Kidney epithelial cell (primary cell): Measurements from ENCODE around the gene MORN1. TPM values are rescaled to one million over a fixed set of nuclear protein-coding genes. Genes with fewer than 3 reads are reported as not detected.
"Not testable (repeated sequence)": the region's sequence is repeated elsewhere in the genome, so short reads cannot be mapped to it uniquely, and the experiment has no call there.

ENCODE experiments used
- DNase-seq: peaks from one replicate; pipeline ENCODE4 v3.0.0-alpha.2; 2010; ENCODE audit warnings: low read depth
- H3K27me3 ChIP-seq: 2 replicates; pipeline ENCODE4 v1.6.0; 2011; ENCODE audit warnings: low read length; ENCODE audit not compliant: control insufficient read depth, insufficient read depth
- H3K36me3 ChIP-seq: 2 replicates; pipeline ENCODE4 v1.5.1; 2011; ENCODE audit warnings: low read length; ENCODE audit not compliant: control insufficient read depth, insufficient read depth
- H3K4me3 ChIP-seq: 2 replicates; pipeline ENCODE4 v1.5.1; 2011; ENCODE audit warnings: low read depth, mild to moderate bottlenecking, control low read depth, low read length
- total RNA-seq: library from RNA; depleted of rRNA; stranded (reverse); fragments of >200 nt; gene quantifications from 2 replicates; pipeline ENCODE4 v1.2.3, GENCODE V29; 2015
- TF ChIP-seq, protein P1 (sequence below): IDR thresholded peaks from 2 replicates; pipeline ENCODE4 v1.5.1; 2011; ENCODE audit warnings: mild to moderate bottlenecking, moderate library complexity, low read length, control low read depth, inconsistent platforms; ENCODE audit not compliant: insufficient read depth, poor library complexity, severe bottlenecking

MORN1 gene
- total RNA-seq, 1 donor from 2014 or later = 8.4 TPM

DNA sequence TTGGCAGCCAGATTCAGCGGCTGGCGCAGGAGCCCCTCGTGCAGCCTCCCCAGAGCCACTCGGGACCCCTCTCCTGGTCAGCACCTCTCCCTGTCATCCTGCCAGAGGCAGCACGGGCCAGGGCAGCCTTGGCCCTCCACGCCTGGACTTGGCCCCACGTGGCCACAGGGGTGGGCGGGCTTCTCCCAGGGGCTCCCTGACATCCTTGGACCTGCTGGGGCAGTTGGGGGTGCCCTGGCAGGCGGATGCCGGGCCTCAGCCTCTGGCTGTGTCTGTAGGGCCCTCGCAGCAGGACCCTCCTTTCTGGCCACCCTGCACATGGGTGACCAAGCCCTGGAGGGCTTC is 60.2 kb downstream of the MORN1 start:
- Histone ChIP-seq H3K27me3 (peaks cover 3% of the 10 kb centered on the region), H3K36me3 (no peaks in the 10 kb centered on the region), H3K4me3 (no peak overlapping the region)
- DNase-seq = no peak
- TF ChIP-seq, protein P1, sequence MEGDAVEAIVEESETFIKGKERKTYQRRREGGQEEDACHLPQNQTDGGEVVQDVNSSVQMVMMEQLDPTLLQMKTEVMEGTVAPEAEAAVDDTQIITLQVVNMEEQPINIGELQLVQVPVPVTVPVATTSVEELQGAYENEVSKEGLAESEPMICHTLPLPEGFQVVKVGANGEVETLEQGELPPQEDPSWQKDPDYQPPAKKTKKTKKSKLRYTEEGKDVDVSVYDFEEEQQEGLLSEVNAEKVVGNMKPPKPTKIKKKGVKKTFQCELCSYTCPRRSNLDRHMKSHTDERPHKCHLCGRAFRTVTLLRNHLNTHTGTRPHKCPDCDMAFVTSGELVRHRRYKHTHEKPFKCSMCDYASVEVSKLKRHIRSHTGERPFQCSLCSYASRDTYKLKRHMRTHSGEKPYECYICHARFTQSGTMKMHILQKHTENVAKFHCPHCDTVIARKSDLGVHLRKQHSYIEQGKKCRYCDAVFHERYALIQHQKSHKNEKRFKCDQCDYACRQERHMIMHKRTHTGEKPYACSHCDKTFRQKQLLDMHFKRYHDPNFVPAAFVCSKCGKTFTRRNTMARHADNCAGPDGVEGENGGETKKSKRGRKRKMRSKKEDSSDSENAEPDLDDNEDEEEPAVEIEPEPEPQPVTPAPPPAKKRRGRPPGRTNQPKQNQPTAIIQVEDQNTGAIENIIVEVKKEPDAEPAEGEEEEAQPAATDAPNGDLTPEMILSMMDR = no peak

DNA sequence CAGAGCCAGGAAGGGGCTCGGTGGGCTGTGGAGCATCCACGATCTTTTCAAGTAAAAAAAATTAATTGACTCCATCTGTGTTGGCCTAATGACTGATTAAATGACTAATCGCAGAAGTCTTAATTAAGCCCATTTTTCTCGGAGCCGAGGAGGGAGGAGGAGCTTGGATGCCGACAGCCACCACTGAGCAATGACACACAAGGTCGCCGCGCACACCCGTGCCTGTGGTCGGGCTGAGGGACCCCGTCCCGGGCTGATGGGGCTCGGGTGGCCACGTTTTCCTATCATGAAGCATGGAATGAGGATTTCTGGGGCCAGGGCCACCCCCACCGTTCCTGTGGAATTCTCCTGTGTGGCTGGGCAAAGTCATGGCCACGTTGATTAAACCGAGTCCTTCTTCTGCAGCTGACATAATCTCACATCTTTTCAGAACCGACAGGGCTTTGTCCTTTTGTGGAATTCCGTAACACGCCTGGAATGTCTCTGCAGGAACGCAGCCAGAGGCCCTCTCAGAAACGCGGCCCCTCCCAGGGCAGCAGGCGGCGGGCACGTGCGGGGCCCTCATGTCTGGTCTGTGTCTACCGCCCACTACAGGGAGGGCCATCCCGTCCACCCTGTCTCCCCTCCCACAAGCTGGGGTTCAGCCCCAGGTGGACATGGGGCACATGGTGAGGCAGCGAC is 60.7 kb downstream of the MORN1 start:
- no peak for DNase-seq
- no peaks in the 10 kb centered on the region for H3K36me3 ChIP-seq
- TF ChIP-seq, protein P1 = no peak
- H3K27me3 ChIP-seq = no peaks in the 10 kb centered on the region
- H3K4me3 ChIP-seq = no peak overlapping the region

DNA sequence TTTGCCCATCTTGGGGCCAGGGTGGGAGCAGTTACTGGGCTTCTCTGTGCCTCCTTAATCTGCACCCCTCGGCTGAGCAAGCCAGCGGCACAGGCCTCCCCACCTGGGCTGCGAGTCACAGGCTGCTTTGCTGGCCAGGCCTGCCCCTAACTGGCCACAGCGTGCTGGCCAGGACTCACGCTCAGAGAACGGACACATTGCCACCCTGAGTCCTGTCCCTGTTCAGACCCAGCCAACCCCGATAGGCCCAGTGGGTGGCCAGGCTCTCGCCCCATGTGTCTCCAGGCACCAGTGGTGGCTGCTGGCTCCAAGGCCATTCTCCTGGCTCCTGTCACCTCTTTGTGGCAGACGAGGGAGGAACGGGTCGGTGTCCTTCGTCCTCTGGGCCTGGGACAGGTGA is 61.3 kb downstream of the MORN1 start:
- Histone ChIP-seq H3K4me3 (no peak overlapping the region), H3K27me3 (no peaks in the 10 kb centered on the region), H3K36me3 (no peaks in the 10 kb centered on the region)
- TF ChIP-seq, protein P1 = no peak
- no peak for DNase-seq

DNA sequence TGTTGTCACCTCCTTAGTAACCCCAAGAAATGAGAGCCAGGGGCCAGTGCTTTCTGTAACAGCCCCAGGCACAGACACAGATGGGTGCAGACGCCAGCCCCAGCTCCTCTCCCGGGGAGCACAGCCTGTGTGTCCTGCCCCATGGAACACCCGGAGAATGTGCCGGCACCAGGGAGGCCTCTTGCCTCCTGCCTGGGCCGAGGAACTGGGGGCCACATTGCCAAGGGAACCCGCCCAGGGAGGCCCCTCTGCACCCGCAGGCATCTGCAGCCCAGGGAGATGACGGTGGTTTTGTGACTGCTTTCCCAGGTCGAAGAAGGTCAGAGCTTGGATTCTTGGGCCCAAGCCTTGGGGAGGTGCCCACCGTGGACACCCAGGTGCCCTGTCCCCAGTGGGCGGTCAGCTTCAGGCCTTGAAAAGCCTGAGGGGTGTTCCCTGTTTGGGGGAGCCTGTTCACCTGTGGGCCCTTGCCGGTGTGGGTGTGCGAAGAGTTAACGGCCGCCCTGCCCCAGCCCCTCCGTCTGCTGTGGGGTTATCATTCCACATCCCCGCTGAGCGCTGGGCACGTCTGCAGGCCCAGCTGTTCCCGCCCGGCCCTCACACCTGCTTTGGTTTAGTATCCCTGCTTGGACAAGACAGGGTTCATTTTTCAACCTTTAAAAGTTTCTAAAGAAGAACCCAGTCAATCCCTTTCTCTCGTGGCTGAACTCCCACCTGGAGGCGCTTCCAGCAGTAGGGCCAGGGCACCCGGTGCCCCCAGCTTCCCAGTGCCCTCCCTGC is 62.5 kb downstream of the MORN1 start:
- Histone ChIP-seq H3K36me3 (no peaks in the 10 kb centered on the region), H3K4me3 (no peak overlapping the region), H3K27me3 (peaks cover 4% of the 10 kb centered on the region)
- DNase-seq = no peak
- TF ChIP-seq, protein P1 = no peak

DNA sequence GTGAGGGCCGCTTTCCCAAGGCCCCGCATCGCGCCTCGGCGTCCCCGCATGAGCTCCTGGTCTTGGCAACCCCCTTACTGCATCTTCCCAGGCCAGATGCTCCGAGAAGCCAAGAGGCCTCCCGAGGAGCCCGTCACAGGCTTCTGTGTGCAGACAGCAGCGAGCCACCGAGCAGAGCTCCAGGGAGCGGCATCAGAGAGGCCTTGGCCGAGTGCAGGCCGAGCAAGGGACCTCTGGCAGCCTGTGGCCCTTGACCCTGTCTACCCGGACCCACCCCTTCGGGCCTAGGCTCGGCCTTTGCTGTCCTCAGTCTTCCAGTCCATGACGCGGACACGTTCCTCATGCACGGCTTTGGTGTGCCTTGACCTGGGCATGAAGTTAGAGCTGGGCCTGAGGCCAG is 63.5 kb downstream of the MORN1 start:
- TF ChIP-seq, protein P1 = no peak
- Histone ChIP-seq H3K36me3 (no peaks in the 10 kb centered on the region), H3K27me3 (peaks cover 8% of the 10 kb centered on the region), H3K4me3 (no peak overlapping the region)
- no peak for DNase-seq

DNA sequence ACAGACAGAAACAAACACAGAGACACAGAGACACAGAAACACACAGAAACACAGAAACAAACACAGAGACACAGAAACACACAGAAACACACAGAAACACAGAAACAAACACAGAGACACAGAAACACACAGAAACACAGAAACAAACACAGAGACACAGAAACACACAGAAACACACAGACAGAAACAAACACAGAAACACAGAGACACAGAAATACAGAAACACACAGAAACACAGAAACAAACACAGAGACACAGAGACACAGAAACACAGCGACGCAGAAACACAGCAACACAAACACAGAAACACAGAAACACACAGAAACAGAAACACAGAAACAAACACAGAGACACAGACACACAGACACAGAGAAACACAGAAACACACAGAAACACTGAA is 64.2 kb downstream of the MORN1 start:
- H3K27me3 ChIP-seq = not testable (repeated sequence)

More for the DNA sequence above, 64.2 kb downstream of the MORN1 start:
- not testable (repeated sequence) for H3K4me3 ChIP-seq, DNase-seq, H3K36me3 ChIP-seq
